NT2/D1 (cell line): ENCODE data around the gene NEURL4.

Experiments
- YY1 ChIP-seq: IDR thresholded peaks from 2 replicates; pipeline ENCODE4 v1.6.1; 2011; ENCODE audit not compliant: insufficient read length, insufficient read depth
- ZNF274 ChIP-seq: IDR thresholded peaks from 2 replicates; pipeline ENCODE4 v1.6.1; 2011; ENCODE audit warnings: mild to moderate bottlenecking, low read depth, low read length

- TF ChIP-seq ZNF274 (no peak), YY1 (no peak)
Measured at GRCh38 chr17:7312432-7313087, 16.6 kb downstream of the NEURL4 start.
